HG02798 (cell line): ENCODE results near the gene CRADD.

Experiments used
- ATAC-seq: cut with Tn5 transposase; IDR thresholded peaks from one replicate; pipeline ENCODE4 v1.9.1; 2021; ENCODE audit warnings: mild to moderate bottlenecking; ENCODE audit not compliant: unreplicated experiment, poor library complexity

CRADD gene

GRCh38 chr12:93729934-93730333 is 52.8 kb downstream of the CRADD start:
- ATAC-seq = no peak

GRCh38 chr12:93733358-93733757 is 56.2 kb downstream of the CRADD start:
- no peak for ATAC-seq

DNA sequence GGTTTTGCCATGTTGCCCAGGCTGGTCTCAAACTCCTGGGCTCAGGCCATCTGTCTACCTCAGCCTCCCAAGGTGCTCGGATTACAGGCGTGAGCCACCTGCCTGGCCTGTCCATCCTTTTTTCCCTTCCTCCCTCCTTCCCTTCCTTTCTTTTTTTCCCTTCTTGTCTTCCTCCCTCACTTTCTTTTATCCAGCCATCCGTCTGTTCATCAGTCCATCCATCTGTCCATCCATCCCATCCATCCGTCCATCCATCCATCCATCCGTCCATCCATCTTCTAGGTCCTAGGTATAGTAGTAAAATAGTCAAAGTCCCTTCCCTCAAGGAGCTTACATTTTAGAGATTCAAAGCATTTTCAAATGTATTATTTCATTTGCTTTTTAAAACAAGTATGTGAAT is 56.8 kb downstream of the CRADD start:
- ATAC-seq = no peak

- no peak for ATAC-seq
Measured at GRCh38 chr12:93734784-93735183, 57.6 kb downstream of the CRADD start.

DNA sequence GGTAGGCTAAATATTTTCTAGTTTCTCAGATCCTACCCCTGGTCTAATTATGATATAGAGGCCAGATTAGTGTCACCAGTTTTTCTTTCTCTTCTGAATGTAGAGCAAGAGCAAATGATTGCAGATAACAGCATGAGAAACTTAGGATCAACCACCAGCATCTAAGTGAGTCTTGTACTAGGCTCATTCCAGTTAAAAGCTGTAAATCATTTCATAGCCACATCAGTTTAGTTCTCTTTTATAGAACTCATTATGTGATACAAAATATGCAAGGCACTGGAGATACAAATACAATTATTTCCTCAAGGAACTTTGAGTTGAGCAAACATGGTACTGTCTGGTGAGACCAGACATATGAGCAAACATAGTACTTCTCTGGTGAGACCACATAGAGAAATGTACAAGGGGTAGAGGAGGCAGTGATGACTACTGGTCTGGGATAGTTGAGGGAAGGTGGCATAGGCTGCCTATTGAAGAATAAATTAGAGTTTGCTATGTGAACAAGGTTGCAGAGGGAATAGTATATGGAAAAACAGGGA is 59.5 kb downstream of the CRADD start:
- no peak for ATAC-seq

GRCh38 chr12:93737457-93738198 is 60.5 kb downstream of the CRADD start:
- ATAC-seq = no peak

GRCh38 chr12:93738199-93739058 is 61.3 kb downstream of the CRADD start:
- no peak for ATAC-seq

- ATAC-seq = no peak
Measured at GRCh38 chr12:93740751-93741150, 63.6 kb downstream of the CRADD start.

GRCh38 chr12:93741659-93742109 is 64.5 kb downstream of the CRADD start:
- peak; percentile 23 for ATAC-seq

DNA sequence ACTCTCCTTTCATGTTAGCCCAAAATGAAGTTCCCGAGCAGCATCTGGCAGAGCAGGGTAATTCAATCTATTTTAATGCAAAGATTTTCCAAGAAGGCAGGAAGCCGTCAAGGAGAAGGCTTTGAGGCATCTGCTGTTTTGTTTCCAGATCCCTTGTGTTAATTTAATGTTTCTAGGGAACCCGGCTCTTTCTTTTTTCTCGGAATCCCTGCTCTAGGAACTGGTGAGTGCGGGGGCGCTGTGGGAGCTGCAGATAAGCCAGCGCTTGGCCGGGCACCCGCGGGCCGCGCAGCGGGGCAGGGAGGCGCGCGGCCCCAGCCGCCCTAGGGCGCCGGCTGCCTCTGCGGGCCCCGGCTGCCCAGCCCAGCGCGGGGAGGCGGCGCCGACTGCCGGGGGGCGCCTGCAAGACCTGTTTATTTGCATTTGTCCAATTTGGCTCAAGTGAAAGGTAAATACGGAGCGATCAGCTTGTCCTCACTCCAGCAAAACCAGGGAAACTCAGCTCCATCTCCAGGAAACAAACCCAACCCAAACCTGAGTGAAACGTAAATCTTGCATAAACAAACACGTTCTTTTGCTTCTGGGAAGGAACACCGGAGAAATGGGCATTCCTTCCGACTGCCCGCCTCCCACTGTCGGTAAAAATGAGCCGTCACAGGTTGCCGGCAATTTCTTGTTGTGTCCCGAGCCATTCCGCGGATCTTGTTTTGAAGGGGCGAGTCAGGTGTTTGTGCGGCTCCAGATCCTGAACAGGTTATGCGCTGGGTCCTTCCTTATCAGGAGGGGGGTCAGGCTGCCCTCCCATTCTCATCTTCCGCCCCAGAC is 65.1 kb downstream of the CRADD start:
- ATAC-seq = peak; percentile 92

- ATAC-seq = no peak
Measured at GRCh38 chr12:93743229-93743998, 66.2 kb downstream of the CRADD start.

DNA sequence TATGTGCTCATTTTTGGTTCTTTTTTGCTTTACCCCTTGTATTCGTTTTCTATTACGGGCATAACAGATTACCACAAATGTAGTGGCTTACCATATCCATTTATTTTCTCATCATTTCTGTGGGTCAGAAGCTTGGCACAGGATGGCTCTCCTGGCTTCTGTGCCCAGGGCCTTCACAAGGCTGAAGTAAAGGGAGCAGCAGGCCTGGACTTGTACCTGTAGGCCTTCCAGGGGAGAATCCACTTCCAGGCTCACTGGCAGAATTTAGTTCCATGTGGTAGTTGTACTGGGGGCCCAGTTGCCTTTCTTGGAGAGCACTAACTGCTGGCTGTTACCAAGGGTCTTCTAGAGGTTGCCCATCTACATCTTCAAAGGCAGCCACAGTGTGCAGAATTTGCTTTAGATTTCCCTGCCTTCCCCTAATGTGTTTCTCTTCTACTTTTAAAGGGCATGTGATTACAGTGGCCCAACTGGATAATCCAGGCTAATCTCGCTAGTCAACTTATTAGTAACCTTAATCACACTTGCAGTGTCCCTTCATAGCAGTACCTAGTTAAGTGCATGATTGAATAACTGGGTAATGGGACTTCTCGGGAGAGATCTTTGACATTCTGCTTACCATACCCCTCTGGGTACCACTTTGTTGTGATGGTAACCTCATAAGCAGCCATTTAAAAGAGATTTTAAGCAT is 67.0 kb downstream of the CRADD start:
- ATAC-seq = no peak

DNA sequence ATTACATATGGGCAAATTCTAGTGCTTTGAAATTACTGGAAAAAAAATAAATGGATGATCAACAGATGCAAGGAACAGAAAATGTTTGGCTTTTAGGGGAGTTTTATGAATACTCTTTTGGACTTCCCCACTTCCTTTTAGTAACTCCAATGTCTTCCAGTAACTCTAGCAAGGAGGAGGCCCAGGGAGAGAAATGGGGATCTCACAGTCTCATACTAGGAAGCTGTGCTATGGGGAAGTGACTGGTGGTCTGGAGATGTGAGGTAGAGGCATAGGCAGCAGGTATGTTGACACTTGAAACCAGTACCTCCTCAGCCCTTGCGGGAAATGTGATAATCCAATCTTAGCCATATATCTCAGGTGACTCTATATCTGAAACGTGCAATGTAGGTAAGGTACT is 68.1 kb downstream of the CRADD start:
- ATAC-seq = no peak

GRCh38 chr12:93746572-93747168 is 69.5 kb downstream of the CRADD start:
- ATAC-seq = no peak

GRCh38 chr12:93748672-93749383 is 71.7 kb downstream of the CRADD start:
- no peak for ATAC-seq

- no peak for ATAC-seq
Measured at GRCh38 chr12:93749515-93749914, 72.3 kb downstream of the CRADD start.

DNA sequence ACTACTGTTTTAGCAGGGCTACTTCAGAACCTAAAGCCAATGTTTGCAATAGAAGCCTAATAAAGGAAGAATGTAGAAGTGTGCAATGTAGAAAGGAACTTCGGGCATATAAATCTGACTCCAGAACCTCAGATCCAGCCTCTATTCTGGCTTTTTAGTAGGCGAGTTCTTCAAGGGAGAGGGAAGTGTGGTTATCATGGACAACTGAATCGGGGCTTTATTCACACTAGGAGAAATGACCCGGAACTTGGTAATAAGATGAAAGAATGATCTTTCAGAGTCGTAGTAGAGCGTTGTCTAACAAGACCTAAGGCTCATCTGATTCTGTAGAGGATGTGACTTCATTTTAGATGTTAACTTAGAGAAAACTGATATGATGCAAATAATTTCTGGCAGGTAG is 72.9 kb downstream of the CRADD start:
- ATAC-seq = no peak
